ENCODE data around the gene EEF2K. TPM values are rescaled to one million over a fixed set of nuclear protein-coding genes. Genes with fewer than 3 reads are reported as not detected.

The EEF2K gene
- total and polyA plus RNA-seq, 2 of the 13 experiments (the other 11 are each of a cell fraction or from before 2014, with no cell fraction given) = 22.0 to 23.8 TPM

- TF ChIP-seq PRDM10 (CRISPR knock-in tag; IDR thresholded peaks at IDR 0.05; ENCODE audit: low read depth) (peak; percentile 43; the same call in 1 of the 2 replicates), KDM5B (CRISPR knock-in tag; IDR thresholded peaks at IDR 0.05; ENCODE audit: borderline replicate concordance) (no peak), HMGXB4 (CRISPR knock-in tag; IDR thresholded peaks at IDR 0.05; ENCODE audit: borderline replicate concordance in 1 of 2, low read depth in 1 of 2) (no peak), ZNF772 (CRISPR knock-in tag; IDR thresholded peaks at IDR 0.05) (no peak), ZNF30 (CRISPR knock-in tag; IDR thresholded peaks at IDR 0.05) (no peak), JUNB (CRISPR knock-in tag; IDR thresholded peaks at IDR 0.05; ENCODE audit: borderline replicate concordance) (no peak), ZNF678 (CRISPR knock-in tag; IDR thresholded peaks at IDR 0.05) (no peak), TIGD3 (CRISPR knock-in tag; IDR thresholded peaks at IDR 0.05; ENCODE audit: borderline replicate concordance) (no peak), ARHGAP35 (CRISPR knock-in tag; IDR thresholded peaks at IDR 0.05; ENCODE audit: borderline replicate concordance) (no peak), ZNF431 (CRISPR knock-in tag; IDR thresholded peaks at IDR 0.05; ENCODE audit: borderline replicate concordance, low read depth) (no peak), THYN1 (CRISPR knock-in tag; IDR thresholded peaks at IDR 0.05; ENCODE audit: borderline replicate concordance, low read depth) (no peak), RARA (CRISPR knock-in tag; IDR thresholded peaks at IDR 0.05) (peak; percentile 74), SOX6 (IDR thresholded peaks at IDR 0.05) (no peak), SOX6 (CRISPR knock-in tag; IDR thresholded peaks at IDR 0.05) (peak; percentile 51; the same call in 1 of the 2 replicates), UBTF (CRISPR knock-in tag; IDR thresholded peaks at IDR 0.05) (0 out of 2 replicates have a peak, but pooled peaks have one; percentile 27), EED (CRISPR knock-in tag; IDR thresholded peaks at IDR 0.05) (0 out of 2 replicates have a peak, but pooled peaks have one; percentile 38), RBM22 (optimal IDR thresholded peaks at IDR 0.05; ENCODE audit: low read length) (no peak)
Observed at GRCh38 chr16:22293137-22294106, 87.3 kb downstream of the EEF2K start (continued).

Data from HepG2 (cell line).